Stimulated activated CD4-positive, alpha-beta T cell treated with anti-CD3 and anti-CD28 coated beads, Interleukin-12 subunit alpha, Interleukin-12 subunit beta, amount 100 ng/mL, for 48 hours (primary cell): ENCODE measurements around the gene CRCP.
"Not testable (repeated sequence)": the region's sequence is repeated elsewhere in the genome, so short reads cannot be mapped to it uniquely, and the experiment has no call there.

ENCODE experiments used
- DNase-seq, 3 donors: peaks; one replicate each; pipeline ENCODE4 v3.0.0-alpha.2; 2020; ENCODE audit warnings: low read depth in 2 of 3, low spot score in 1 of 3

The CRCP gene

GRCh38 chr7:66105263-66105748 lies 9.3 kb upstream of the CRCP start:
- DNase-seq: no peak

GRCh38 chr7:66108410-66108809 lies 6.2 kb upstream of the CRCP start:
- not testable (repeated sequence) for DNase-seq

DNA sequence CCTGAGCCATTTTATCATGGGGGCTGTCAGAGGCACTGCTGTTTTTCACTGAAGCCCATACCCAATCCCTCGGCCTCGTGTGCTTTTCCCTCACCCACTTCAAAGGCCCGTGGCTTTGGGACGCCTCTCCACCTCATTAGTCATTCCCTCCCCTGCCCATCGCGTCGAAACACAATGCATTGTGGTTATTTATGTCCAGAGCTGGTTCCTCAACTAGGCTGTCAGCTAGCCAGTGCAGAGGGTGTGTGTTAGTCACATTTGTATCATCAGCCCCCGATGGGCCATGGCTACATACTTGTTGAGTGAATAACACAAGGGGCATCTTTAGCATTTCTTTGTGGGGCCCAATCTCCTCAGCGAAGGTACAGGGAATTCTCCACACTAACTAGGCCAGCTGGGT lies 3.8 kb upstream of the CRCP start:
- DNase-seq: no peak

DNA sequence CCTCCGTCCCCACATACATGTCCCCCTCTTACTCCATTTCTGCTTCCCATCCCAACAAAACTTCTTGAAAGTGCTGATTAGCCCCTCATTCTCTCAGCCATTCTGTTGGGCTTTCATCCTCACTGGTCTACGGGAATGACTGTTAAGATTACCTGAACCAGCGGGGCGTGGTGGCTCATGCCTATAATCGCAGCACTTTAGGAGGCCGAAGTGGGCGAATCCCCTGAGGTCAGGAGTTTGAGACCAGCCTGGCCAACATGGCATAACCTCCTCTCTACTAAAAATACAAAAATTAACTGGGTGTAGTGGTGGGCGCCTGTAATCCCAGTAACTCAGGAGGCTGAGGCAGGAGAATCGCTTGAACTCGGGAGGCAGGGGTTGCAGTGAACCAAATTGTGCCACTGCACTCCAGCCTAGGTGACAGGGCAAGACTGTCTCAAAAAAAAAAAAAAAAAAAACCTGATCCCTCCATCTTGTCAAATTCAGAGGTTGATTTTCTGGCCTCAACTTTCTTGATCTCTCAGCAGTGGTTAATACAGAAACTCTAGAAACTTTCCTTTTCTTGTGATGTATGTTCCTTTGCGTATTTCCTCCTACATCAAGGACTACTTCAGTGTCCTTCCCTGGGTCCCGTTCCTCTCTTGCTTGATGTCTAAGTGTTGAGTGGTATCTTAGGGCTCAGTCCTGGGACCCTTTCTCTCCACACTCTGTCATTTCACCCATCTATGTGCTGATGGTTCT lies 2.2 kb downstream of the CRCP start:
- not testable (repeated sequence) for DNase-seq

GRCh38 chr7:66118603-66119002 lies 4.0 kb downstream of the CRCP start:
- no peak for DNase-seq

DNA sequence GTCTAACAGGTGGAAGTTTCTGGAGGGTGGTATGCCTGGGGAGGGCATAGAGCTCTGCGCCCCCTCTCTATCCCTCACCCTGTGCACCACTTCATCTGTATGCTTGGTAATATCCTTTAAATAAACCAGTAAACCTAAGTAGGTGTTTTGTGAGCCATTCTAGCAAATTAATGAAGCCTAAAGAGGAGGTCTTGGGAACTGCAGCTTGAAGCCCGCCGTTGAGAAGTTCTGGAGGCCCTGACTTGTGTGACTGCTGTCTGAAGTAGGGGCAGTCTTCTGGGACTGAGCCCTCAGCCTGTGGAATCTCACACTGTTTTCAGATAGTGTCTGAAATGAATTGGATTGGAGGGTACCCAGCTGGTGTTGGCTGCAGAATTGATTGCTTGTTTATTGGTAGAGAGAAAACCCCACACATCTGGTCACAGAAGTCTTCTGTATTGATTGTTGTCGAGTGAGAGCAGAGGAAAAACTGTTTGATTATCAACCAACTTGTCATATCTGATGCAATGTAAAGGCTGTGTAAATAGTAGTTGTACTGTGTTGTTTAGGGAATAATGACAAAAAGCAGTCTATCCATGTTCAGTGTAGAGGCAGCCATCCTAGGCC lies 4.7 kb downstream of the CRCP start:
- DNase-seq: no peak

- no peak for DNase-seq
These were observed 8.5 kb downstream of the CRCP start for GRCh38 chr7:66123175-66123528.

DNA sequence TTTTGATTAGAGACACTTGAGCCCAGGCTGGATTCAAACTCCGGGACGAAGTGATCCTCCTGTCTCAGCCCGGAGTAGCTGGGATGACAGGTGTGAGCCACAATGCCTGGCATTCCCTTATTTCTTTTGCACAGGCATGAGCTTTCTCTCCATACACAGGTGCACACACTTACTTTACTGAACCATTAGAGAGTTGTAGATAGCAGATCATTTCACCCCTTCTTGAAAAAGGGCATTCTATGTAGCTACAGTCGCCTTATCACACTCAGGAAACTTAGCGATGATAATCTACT lies 9.9 kb downstream of the CRCP start:
- not testable (repeated sequence) for DNase-seq

- DNase-seq: no peak
These were observed 10.5 kb downstream of the CRCP start for GRCh38 chr7:66125052-66125694.

- DNase-seq: not testable (repeated sequence)
These were observed 11.2 kb downstream of the CRCP start for GRCh38 chr7:66125781-66126352.

- DNase-seq: not testable (repeated sequence)
These were observed 12.5 kb downstream of the CRCP start for GRCh38 chr7:66127172-66127571.

GRCh38 chr7:66138994-66139752 lies 24.5 kb downstream of the CRCP start:
- DNase-seq: no peak

GRCh38 chr7:66140924-66141323 lies 26.3 kb downstream of the CRCP start:
- no peak for DNase-seq

DNA sequence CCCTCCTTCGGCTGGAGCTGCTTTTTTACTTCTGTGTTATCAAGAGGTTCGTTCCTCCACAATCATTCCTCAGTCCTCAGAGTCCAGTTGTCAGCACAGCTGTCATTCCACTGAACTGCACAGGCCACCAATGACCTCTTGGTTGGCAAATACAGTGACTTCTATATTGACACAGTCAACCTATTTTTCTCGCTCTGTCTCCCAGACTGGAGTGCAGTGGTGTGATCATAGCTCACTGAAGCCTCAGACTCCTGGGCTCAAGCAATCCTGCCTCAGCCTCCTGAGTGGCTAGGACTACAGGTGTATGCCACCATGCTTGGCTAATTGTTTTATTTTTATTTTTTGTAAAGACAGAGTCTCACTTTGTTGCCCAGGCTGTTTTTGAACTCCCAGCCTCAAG lies 27.7 kb downstream of the CRCP start:
- no peak for DNase-seq

DNA sequence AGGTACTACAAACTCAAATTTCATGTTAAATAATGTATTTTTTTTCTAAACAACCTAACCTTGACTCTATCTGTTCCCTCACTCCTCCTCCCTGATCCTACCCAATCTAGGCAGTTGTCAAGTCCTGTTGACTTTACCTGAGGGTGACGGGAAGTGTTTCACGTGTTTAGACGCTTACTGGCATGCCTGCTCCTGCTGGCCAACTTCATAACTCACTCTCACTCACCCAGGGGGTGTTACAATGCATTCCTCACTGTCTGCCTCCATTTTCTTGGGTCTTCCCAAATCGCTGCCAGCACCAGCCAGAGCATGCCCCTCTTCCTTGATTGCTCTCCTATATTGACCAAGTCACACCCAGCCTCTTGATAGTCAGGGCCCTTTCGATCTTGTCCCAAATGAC lies 28.3 kb downstream of the CRCP start:
- DNase-seq: no peak

DNA sequence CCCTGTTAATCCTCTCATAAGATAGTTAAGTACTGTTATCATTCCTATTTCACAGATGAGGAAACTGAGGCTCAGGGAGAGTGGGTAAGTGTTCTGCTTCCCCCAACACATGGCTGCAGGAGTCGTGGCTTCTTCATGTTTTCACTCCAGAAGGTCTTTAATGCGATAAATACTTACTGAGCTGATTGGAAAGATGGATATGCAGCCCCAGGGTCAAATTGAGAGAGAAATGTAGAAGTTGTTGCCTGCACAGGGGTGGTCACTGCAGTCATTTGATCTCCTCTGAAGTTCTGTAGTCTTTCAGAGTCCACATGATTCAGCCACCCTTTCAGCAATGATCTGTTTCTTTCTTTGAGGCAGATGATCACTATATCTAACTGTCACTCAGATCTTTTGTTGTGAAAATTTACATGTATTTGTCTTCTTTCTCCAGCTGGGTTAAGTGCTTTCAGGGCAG lies 29.3 kb downstream of the CRCP start:
- DNase-seq: no peak

DNA sequence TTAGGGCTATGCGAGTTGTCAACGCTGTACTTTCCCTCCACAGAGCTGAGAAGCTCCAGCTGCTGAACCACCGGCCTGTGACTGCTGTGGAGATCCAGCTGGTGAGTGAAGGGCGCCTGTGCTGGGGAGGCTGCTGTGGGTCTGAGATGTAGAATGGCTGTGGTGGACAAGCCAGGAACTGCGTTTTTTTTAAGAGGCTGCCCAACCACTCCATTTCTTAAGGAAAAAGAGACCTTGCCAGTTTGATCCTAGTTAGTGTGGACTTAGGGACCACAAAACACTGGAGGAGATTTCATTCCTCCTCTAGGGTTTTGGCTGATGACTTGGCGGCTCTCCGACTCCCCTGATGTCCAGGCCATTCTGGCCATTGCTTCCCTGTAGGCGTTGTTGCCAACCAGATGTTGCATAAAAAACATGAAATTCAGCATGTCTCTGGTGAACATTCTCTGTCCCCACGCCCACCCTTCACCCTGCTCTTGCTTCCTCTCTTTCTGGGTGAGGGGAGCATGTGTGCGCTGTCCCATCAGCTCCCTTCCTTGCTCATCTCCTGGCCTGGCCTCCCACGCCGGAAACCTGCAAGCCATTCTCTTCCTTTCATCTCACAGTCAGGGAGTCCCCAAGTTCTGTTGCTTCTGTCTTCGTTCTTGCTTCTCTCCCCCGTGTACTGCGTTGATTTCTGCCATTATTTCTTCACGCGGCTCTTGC lies 30.9 kb downstream of the CRCP start:
- no peak for DNase-seq

- DNase-seq: no peak
These were observed 32.1 kb downstream of the CRCP start for GRCh38 chr7:66146701-66147100.

GRCh38 chr7:66147657-66148056 lies 33.0 kb downstream of the CRCP start:
- not testable (repeated sequence) for DNase-seq

DNA sequence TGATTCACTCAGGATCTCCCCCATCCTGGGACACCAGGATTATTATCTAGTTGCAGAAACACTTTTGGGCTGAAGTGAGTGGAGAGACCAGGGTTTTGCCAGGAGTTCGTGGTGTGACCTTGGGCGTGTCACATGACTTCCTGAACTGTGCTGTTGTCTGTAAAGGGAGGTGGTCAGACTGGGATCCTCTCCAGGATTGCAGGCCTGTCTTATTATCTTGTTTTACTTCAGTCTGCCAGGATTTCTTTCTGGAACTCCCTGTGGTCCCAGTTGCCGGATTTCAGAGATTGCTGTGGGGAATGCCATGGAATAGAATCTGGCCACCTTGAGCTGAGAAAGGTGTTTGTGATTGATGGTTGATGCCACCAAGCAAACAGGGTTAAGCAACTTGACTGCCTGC lies 35.8 kb downstream of the CRCP start:
- no peak for DNase-seq
